ENCODE measurements around the gene RAB4B. TPM values are rescaled to one million over a fixed set of nuclear protein-coding genes. Genes with fewer than 3 reads are reported as not detected.
"Not testable (repeated sequence)": the region's sequence is repeated elsewhere in the genome, so short reads cannot be mapped to it uniquely, and the experiment has no call there.

RAB4B gene
- total RNA-seq, 1 donor from 2014 or later, result 12.9 TPM

GRCh38 chr19:40836754-40837429, 58.8 kb downstream of the RAB4B start:
- no peaks in the 10 kb centered on the region for H3K36me3 ChIP-seq
- no peak for TF ChIP-seq EZH2phosphoT487 (IDR thresholded peaks at IDR 0.05)
- TF ChIP-seq EZH2 (IDR thresholded peaks at IDR 0.05), result no peak
- no peak for TF ChIP-seq CTCF (IDR thresholded peaks at IDR 0.05)
- no peaks in the 10 kb centered on the region for H3K4me1 ChIP-seq
- H3K27me3 ChIP-seq, result peaks cover 8% of the 10 kb centered on the region
- H3K36me3 Mint-ChIP-seq, result no peaks in the 10 kb centered on the region
- DNase-seq (ENCODE audit: low spot score), result no peak
- no peak overlapping the region for H3K4me3 ChIP-seq
- H3K27ac ChIP-seq, result no peak overlapping the region
- peaks cover 5% of the 10 kb centered on the region for H3K27me3 Mint-ChIP-seq (ENCODE audit: insufficient read depth, low read depth)
- no peak overlapping the region for H3K27ac Mint-ChIP-seq
- no peak overlapping the region for H3K9ac ChIP-seq
- H2AFZ ChIP-seq (replicated peaks), result no peak overlapping the region
- H4K20me1 ChIP-seq (ENCODE audit: low read depth), result no peaks in the 10 kb centered on the region
- H3K9me3 ChIP-seq (ENCODE audit: low read depth), result no peaks in the 10 kb centered on the region
- H3K79me2 ChIP-seq (ENCODE audit: low read depth), result no peaks in the 10 kb centered on the region
- H3K4me2 ChIP-seq, result no peak overlapping the region
- no peak overlapping the region for H3K4me3 Mint-ChIP-seq
- H3F3A ChIP-seq (ENCODE audit: low read depth), result no peaks in the 10 kb centered on the region
- H3K4me1 Mint-ChIP-seq, result no peaks in the 10 kb centered on the region
- H3K9me3 Mint-ChIP-seq, result no peaks in the 10 kb centered on the region

- H3K27ac ChIP-seq; H3K4me1 Mint-ChIP-seq; H3K4me3 Mint-ChIP-seq; H3F3A ChIP-seq (ENCODE audit: low read depth); H3K27me3 ChIP-seq; H3K9me3 ChIP-seq (ENCODE audit: low read depth); H3K9me3 Mint-ChIP-seq; H3K36me3 Mint-ChIP-seq; H3K36me3 ChIP-seq; H2AFZ ChIP-seq (replicated peaks); H3K9ac ChIP-seq; H3K27ac Mint-ChIP-seq; H3K4me3 ChIP-seq; H3K4me2 ChIP-seq; H3K4me1 ChIP-seq; H4K20me1 ChIP-seq (ENCODE audit: low read depth); H3K79me2 ChIP-seq (ENCODE audit: low read depth); H3K27me3 Mint-ChIP-seq (ENCODE audit: insufficient read depth, low read depth); DNase-seq (ENCODE audit: low spot score): not testable (repeated sequence)
Measured at GRCh38 chr19:40838477-40838876, 60.4 kb downstream of the RAB4B start.

- H3K36me3 Mint-ChIP-seq; H3K79me2 ChIP-seq (ENCODE audit: low read depth); H3K9ac ChIP-seq; H3K9me3 Mint-ChIP-seq; DNase-seq (ENCODE audit: low spot score); H3K27ac ChIP-seq; H3F3A ChIP-seq (ENCODE audit: low read depth); H3K4me3 ChIP-seq; H2AFZ ChIP-seq (replicated peaks); H3K4me3 Mint-ChIP-seq; H3K4me1 Mint-ChIP-seq; H3K9me3 ChIP-seq (ENCODE audit: low read depth); H3K27me3 Mint-ChIP-seq (ENCODE audit: insufficient read depth, low read depth); H3K4me1 ChIP-seq; H4K20me1 ChIP-seq (ENCODE audit: low read depth); H3K4me2 ChIP-seq; H3K27ac Mint-ChIP-seq; H3K36me3 ChIP-seq: not testable (repeated sequence)
- H3K27me3 ChIP-seq, result peaks cover 22% of the 10 kb centered on the region
Measured at GRCh38 chr19:40842012-40842411, 64.0 kb downstream of the RAB4B start.

GRCh38 chr19:40842997-40843652, 65.1 kb downstream of the RAB4B start:
- H3F3A ChIP-seq (ENCODE audit: low read depth); H3K27ac ChIP-seq; H3K9me3 Mint-ChIP-seq; H3K36me3 ChIP-seq; H3K27ac Mint-ChIP-seq; H3K4me1 Mint-ChIP-seq; H3K36me3 Mint-ChIP-seq; H4K20me1 ChIP-seq (ENCODE audit: low read depth); H3K4me3 Mint-ChIP-seq; H3K9ac ChIP-seq; H3K9me3 ChIP-seq (ENCODE audit: low read depth); H3K4me1 ChIP-seq; DNase-seq (ENCODE audit: low spot score); H3K79me2 ChIP-seq (ENCODE audit: low read depth): not testable (repeated sequence)
- Histone ChIP-seq H3K27me3 (peaks cover 34% of the 10 kb centered on the region), H3K4me2 (peak overlapping the region; percentile 63), H2AFZ (replicated peaks) (peak overlapping the region; percentile 91), H3K4me3 (peak overlapping the region; percentile 29)
- peaks cover 15% of the 10 kb centered on the region for H3K27me3 Mint-ChIP-seq (ENCODE audit: insufficient read depth, low read depth)

- H3K79me2 ChIP-seq (ENCODE audit: low read depth); H3F3A ChIP-seq (ENCODE audit: low read depth); H3K4me1 ChIP-seq; H3K36me3 ChIP-seq; H4K20me1 ChIP-seq (ENCODE audit: low read depth); H3K9me3 ChIP-seq (ENCODE audit: low read depth); H3K36me3 Mint-ChIP-seq; H3K27ac ChIP-seq; H3K9ac ChIP-seq; H3K9me3 Mint-ChIP-seq; H3K4me1 Mint-ChIP-seq; H3K27ac Mint-ChIP-seq: not testable (repeated sequence)
- peak overlapping the region; percentile 29 for H3K4me3 ChIP-seq
- Mint-ChIP-seq H3K27me3 (ENCODE audit: insufficient read depth, low read depth) (peaks cover 16% of the 10 kb centered on the region), H3K4me3 (peak overlapping the region; percentile 62)
- DNase-seq (ENCODE audit: low spot score), result peak; percentile 46
- H3K27me3 ChIP-seq, result peaks cover 39% of the 10 kb centered on the region
- peak overlapping the region; percentile 91 for H2AFZ ChIP-seq (replicated peaks)
- peak overlapping the region; percentile 63 for H3K4me2 ChIP-seq
Measured at GRCh38 chr19:40843653-40844052, 65.6 kb downstream of the RAB4B start.

Other genes starting within 250 kb of the RAB4B start
- gene SHKBP1, start 201.4 kb upstream of the RAB4B start, total RNA-seq (ENCODE audit: low replicate concordance), result 20.6 and 63.7 TPM in 2 replicates
- gene LTBP4, start 176.9 kb upstream of the RAB4B start, total RNA-seq (ENCODE audit: low replicate concordance), result 24.7 and 70.0 TPM in 2 replicates
- gene NUMBL, start 87.6 kb upstream of the RAB4B start, total RNA-seq (ENCODE audit: low replicate concordance), result 6.4 and 19.8 TPM in 2 replicates
- 27.7 and 89.7 TPM in 2 replicates for gene COQ8B, start 61.4 kb upstream of the RAB4B start, total RNA-seq (ENCODE audit: low replicate concordance)
- gene ITPKC, start 61.1 kb upstream of the RAB4B start, total RNA-seq (ENCODE audit: low replicate concordance), result 6.5 and 12.4 TPM in 2 replicates
- 1.9 and 4.3 TPM in 2 replicates for gene ACTMAP, start 27.8 kb upstream of the RAB4B start, total RNA-seq (ENCODE audit: low replicate concordance)
- 112 and 179 TPM in 2 replicates for gene SNRPA, start 27.0 kb upstream of the RAB4B start, total RNA-seq (ENCODE audit: low replicate concordance)
- not detected in 2 replicates for gene MIA, start 2.7 kb upstream of the RAB4B start, total RNA-seq (ENCODE audit: low replicate concordance)
- 27.0 and 97.3 TPM in 2 replicates for gene EGLN2, start 20.9 kb downstream of the RAB4B start, total RNA-seq (ENCODE audit: low replicate concordance)
- not detected in 2 replicates for gene CYP2A6, start 72.2 kb downstream of the RAB4B start, total RNA-seq (ENCODE audit: low replicate concordance)
- not detected in 2 replicates for gene CYP2A7, start 104.0 kb downstream of the RAB4B start, total RNA-seq (ENCODE audit: low replicate concordance)
- gene CYP2B6, start 213.0 kb downstream of the RAB4B start, total RNA-seq (ENCODE audit: low replicate concordance), result not detected in 2 replicates

Measured in neural progenitor cell (in vitro differentiated cells).